HepG2 (cell line): ENCODE data around the gene ANXA7.

Source experiments
- CTCF ChIP-seq: sonication (generic); formaldehyde crosslinking; IDR thresholded peaks from 2 replicates; pipeline ENCODE4 v1.5.0; 2020; ENCODE audit warnings: mild to moderate bottlenecking, missing genetic modification reagents, moderate library complexity
- HMG20A ChIP-seq: IDR thresholded peaks from 2 replicates; pipeline ENCODE4 v1.6.1; 2016; ENCODE audit warnings: borderline replicate concordance
- HOXA3 ChIP-seq: sonication (generic); formaldehyde crosslinking; IDR thresholded peaks from 2 replicates; pipeline ENCODE4 v1.5.0; 2020; ENCODE audit warnings: missing genetic modification reagents
- NCOA1 ChIP-seq: sonication (generic); formaldehyde crosslinking; IDR thresholded peaks from 2 replicates; pipeline ENCODE4 v1.9.0; 2021; ENCODE audit warnings: missing genetic modification reagents
- NR3C1 ChIP-seq: sonication (generic); formaldehyde crosslinking; IDR thresholded peaks from 2 replicates; pipeline ENCODE4 v1.4.0; 2020; ENCODE audit warnings: missing genetic modification reagents
- PBX3 ChIP-seq: sonication (generic); formaldehyde crosslinking; IDR thresholded peaks from 2 replicates; pipeline ENCODE4 v1.8.1; 2023; ENCODE audit warnings: missing genetic modification reagents, inconsistent platforms, borderline replicate concordance
- POLR2A ChIP-seq, 2 experiments: IDR thresholded peaks; 2 replicates each; pipeline ENCODE4 v1.6.1; 2011; ENCODE audit warnings: low read depth in 2 of 2, low read length in 2 of 2, mild to moderate bottlenecking in 1 of 2, moderate library complexity in 1 of 2; ENCODE audit not compliant: insufficient read depth in 1 of 2
- ZBTB49 ChIP-seq: sonication (generic); formaldehyde crosslinking; IDR thresholded peaks from 2 replicates; pipeline ENCODE4 v1.4.0; 2020; ENCODE audit warnings: missing genetic modification reagents, borderline replicate concordance
- ZNF121 ChIP-seq: sonication (generic); formaldehyde crosslinking; IDR thresholded peaks from 2 replicates; pipeline ENCODE4 v1.5.0; 2020; ENCODE audit warnings: mild to moderate bottlenecking, missing genetic modification reagents
- ZNF512 ChIP-seq: sonication (generic); formaldehyde crosslinking; IDR thresholded peaks from 2 replicates; pipeline ENCODE4 v1.4.0; 2020; ENCODE audit warnings: mild to moderate bottlenecking, missing genetic modification reagents
- TF ChIP-seq, protein P1 (sequence below): sonication (generic); formaldehyde crosslinking; IDR thresholded peaks from 2 replicates; pipeline ENCODE4 v1.4.0; 2020; ENCODE audit warnings: missing genetic modification reagents
- TF ChIP-seq, protein P2 (sequence below): IDR thresholded peaks from 2 replicates; pipeline ENCODE4 v1.6.1; 2012; ENCODE audit warnings: inconsistent platforms

DNA sequence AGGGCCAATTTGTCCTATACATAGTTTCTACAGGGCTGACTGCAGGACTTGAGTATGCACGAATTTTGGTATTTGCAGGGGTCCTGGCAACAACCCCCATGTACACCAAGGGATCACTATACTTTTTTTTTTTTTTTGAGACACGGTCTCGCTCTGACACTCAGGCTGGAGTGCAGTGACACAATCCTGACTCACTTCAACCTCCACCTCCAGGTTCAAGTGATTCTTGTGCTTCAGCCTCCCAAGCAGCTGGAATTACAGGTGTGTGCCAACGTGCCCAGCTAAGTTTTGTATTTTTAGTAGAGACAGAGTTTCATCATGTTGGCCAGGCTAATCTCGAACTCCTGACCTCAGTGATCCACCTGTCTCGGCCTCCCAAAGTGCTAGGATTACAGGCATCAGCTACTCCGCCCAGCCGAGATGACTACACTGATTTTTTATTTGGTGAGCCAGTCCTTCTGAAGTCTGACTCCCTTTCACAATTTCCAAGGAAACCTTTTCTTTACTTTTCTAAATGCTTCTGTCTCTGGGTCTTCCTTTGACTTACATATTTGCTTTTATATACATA lies 75.0 kb downstream of the ANXA7 start:
- TF ChIP-seq CTCF (CRISPR knock-in tag) (no peak), POLR2A (IDR thresholded peaks at IDR 0.05; ENCODE audit: insufficient read depth in 1 of 2, low read depth in 2 of 2, low read length in 2 of 2) (no peak), ZNF512 (CRISPR knock-in tag) (no peak), NCOA1 (CRISPR knock-in tag) (no peak), HMG20A (CRISPR knock-in tag) (no peak), NR3C1 (CRISPR knock-in tag) (no peak), PBX3 (no peak), ZBTB49 (CRISPR knock-in tag) (no peak), ZNF121 (CRISPR knock-in tag) (no peak), HOXA3 (CRISPR knock-in tag) (no peak)
- TF ChIP-seq, protein P1, sequence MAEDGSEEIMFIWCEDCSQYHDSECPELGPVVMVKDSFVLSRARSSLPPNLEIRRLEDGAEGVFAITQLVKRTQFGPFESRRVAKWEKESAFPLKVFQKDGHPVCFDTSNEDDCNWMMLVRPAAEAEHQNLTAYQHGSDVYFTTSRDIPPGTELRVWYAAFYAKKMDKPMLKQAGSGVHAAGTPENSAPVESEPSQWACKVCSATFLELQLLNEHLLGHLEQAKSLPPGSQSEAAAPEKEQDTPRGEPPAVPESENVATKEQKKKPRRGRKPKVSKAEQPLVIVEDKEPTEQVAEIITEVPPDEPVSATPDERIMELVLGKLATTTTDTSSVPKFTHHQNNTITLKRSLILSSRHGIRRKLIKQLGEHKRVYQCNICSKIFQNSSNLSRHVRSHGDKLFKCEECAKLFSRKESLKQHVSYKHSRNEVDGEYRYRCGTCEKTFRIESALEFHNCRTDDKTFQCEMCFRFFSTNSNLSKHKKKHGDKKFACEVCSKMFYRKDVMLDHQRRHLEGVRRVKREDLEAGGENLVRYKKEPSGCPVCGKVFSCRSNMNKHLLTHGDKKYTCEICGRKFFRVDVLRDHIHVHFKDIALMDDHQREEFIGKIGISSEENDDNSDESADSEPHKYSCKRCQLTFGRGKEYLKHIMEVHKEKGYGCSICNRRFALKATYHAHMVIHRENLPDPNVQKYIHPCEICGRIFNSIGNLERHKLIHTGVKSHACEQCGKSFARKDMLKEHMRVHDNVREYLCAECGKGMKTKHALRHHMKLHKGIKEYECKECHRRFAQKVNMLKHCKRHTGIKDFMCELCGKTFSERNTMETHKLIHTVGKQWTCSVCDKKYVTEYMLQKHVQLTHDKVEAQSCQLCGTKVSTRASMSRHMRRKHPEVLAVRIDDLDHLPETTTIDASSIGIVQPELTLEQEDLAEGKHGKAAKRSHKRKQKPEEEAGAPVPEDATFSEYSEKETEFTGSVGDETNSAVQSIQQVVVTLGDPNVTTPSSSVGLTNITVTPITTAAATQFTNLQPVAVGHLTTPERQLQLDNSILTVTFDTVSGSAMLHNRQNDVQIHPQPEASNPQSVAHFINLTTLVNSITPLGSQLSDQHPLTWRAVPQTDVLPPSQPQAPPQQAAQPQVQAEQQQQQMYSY = no peak
- TF ChIP-seq, protein P2, sequence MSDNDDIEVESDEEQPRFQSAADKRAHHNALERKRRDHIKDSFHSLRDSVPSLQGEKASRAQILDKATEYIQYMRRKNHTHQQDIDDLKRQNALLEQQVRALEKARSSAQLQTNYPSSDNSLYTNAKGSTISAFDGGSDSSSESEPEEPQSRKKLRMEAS = no peak
